RWPE1 (cell line): ENCODE results near the gene FAM151A.

Source experiments
- CTCF ChIA-PET: fragments of 350-600 bp; sonication (Branson Sonifier 250); formaldehyde crosslinking; extraction: SDS; loops from one replicate; lab custom pipeline; 2021; lab: Yijun Ruan, JAX
- POLR2A ChIA-PET: fragments of 400-600 bp; formaldehyde crosslinking; extraction: SDS; loops from one replicate; lab custom pipeline; 2020; ENCODE audit warnings: antibody characterized with exemption; ENCODE audit not compliant: low non-redundant PET; lab: Yijun Ruan, JAX
- DNase-seq: peaks from one replicate; pipeline ENCODE4 v3.0.0; 2012; ENCODE audit warnings: low spot score
- H3K27ac ChIP-seq: fragments of 450-650 bp; 2 replicates; pipeline ENCODE4 v1.5.1; 2017
- TF ChIP-seq, protein P1 (sequence below): fragments of 450-650 bp; conservative IDR thresholded peaks from 2 replicates; pipeline ENCODE4 v1.5.1; 2017; ENCODE audit warnings: low read depth, mild to moderate bottlenecking

FAM151A gene

GRCh38 chr1:54582566-54583306 lies 40.6 kb downstream of the FAM151A start:
- DNase-seq: no peak
- POLR2A ChIA-PET: no interaction called here
- CTCF ChIA-PET: interaction anchor here (0.8 kb wide), 1 partner anchor 35 kb away, joined by 4 read pairs; the partner anchor contains the start of gene ACOT11
- TF ChIP-seq, protein P1, sequence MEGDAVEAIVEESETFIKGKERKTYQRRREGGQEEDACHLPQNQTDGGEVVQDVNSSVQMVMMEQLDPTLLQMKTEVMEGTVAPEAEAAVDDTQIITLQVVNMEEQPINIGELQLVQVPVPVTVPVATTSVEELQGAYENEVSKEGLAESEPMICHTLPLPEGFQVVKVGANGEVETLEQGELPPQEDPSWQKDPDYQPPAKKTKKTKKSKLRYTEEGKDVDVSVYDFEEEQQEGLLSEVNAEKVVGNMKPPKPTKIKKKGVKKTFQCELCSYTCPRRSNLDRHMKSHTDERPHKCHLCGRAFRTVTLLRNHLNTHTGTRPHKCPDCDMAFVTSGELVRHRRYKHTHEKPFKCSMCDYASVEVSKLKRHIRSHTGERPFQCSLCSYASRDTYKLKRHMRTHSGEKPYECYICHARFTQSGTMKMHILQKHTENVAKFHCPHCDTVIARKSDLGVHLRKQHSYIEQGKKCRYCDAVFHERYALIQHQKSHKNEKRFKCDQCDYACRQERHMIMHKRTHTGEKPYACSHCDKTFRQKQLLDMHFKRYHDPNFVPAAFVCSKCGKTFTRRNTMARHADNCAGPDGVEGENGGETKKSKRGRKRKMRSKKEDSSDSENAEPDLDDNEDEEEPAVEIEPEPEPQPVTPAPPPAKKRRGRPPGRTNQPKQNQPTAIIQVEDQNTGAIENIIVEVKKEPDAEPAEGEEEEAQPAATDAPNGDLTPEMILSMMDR: no peak
- H3K27ac ChIP-seq: peak overlapping the region; percentile 86

- peak; percentile 99 for DNase-seq
- H3K27ac ChIP-seq: peak overlapping the region; percentile 86
- TF ChIP-seq, protein P1: no peak
- CTCF ChIA-PET: interaction anchor here (0.8 kb wide), 1 partner anchor 92 kb away, joined by 3 read pairs; no protein-coding TSS in a partner anchor
- POLR2A ChIA-PET: interaction anchor here (0.7 to 0.8 kb wide), 2 partner anchors 14 to 17 kb away, joined by 3 to 6 read pairs; no protein-coding TSS in a partner anchor
These were observed 41.7 kb downstream of the FAM151A start for GRCh38 chr1:54581621-54582035.

GRCh38 chr1:54580856-54581550 lies 42.3 kb downstream of the FAM151A start:
- H3K27ac ChIP-seq: peak overlapping the region; percentile 86
- TF ChIP-seq, protein P1: no peak
- POLR2A ChIA-PET: interaction anchor here (0.8 kb wide), 1 partner anchor 16 kb away, joined by 6 read pairs; no protein-coding TSS in a partner anchor
- CTCF ChIA-PET: interaction anchor here (0.8 to 1.1 kb wide), 2 partner anchors 91 to 460 kb away, joined by 3 read pairs; no protein-coding TSS in a partner anchor
- DNase-seq: no peak

DNA sequence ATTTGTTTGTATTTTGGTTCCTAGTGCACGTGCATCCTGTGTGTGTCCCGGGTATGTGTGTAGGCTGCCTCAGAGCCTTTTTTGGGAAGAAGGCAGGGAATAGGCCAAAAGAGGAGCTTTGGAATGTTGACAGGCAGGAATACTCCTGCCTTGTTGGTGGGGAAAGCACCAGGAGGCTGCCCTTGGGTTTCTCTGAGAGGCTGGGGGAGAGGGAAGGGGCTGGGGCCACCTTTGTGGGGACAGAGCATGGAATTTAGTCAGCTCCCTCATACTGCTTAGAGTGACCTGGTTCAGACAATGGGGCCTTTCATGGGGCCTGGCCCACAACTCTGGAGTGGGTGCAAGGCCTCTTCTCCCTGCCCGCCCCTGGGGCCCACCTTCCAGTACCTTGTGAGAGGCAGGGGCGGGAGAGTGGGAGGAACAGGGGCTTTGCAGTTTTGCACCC lies 44.0 kb downstream of the FAM151A start:
- TF ChIP-seq, protein P1: no peak
- no peak for DNase-seq
- H3K27ac ChIP-seq: no peak overlapping the region
- CTCF ChIA-PET: interaction anchor here (0.5 to 1.3 kb wide), 4 partner anchors 11 to 276 kb away, joined by 4 read pairs; no protein-coding TSS in a partner anchor
- POLR2A ChIA-PET: interaction anchor here (0.7 kb wide), 1 partner anchor 707 kb away, joined by 3 read pairs; no protein-coding TSS in a partner anchor

GRCh38 chr1:54577612-54578011 lies 45.7 kb downstream of the FAM151A start:
- DNase-seq: no peak
- POLR2A ChIA-PET: no interaction called here
- H3K27ac ChIP-seq: no peak overlapping the region
- CTCF ChIA-PET: interaction anchor here (1.5 kb wide), 1 partner anchor 89 kb away, joined by 6 read pairs; no protein-coding TSS in a partner anchor
- TF ChIP-seq, protein P1: no peak
